Spleen (tissue), 11 donors: ENCODE measurements around the gene TNFRSF18. TPM values are rescaled to one million over a fixed set of nuclear protein-coding genes. Genes with fewer than 3 reads are reported as not detected.

ENCODE experiments used
- DNase-seq: peaks from one replicate; pipeline ENCODE4 v3.0.0-alpha.2; 2020
- H3K27ac ChIP-seq, 8 donors: fragments of 200-600 bp; sonication (generic) in 7 of 8; 1 replicate in 4 of 8; 2 replicates in 4 of 8; pipeline versions ENCODE4 v1.5.0 to v1.8.0; 2016 to 2021; ENCODE audit warnings: inconsistent platforms in 4 of 8, mild to moderate bottlenecking in 4 of 8, moderate library complexity in 1 of 8
- H3K27me3 ChIP-seq, 7 donors: fragments of 200-600 bp; sonication (generic) in 6 of 7; replicated peaks in 1 of 7; 1 replicate in 4 of 7; 2 replicates in 3 of 7; pipeline versions ENCODE4 v1.5.0 to v1.8.0; 2016 to 2021; ENCODE audit warnings: inconsistent platforms in 3 of 7, mild to moderate bottlenecking in 1 of 7
- H3K36me3 ChIP-seq, 6 donors: fragments of 200-600 bp; sonication (generic) in 5 of 6; 1 replicate in 4 of 6; 2 replicates in 2 of 6; pipeline versions ENCODE4 v1.5.0 to v1.8.0; 2016 to 2021; ENCODE audit warnings: inconsistent platforms in 2 of 6
- H3K4me1 ChIP-seq, 6 donors: fragments of 200-600 bp; sonication (generic) in 5 of 6; 1 replicate in 3 of 6; 2 replicates in 3 of 6; pipeline versions ENCODE4 v1.5.0 to v1.8.0; 2016 to 2021; ENCODE audit warnings: inconsistent platforms in 3 of 6
- H3K4me3 ChIP-seq, 8 donors: fragments of 200-600 bp; sonication (generic) in 7 of 8; 1 replicate in 4 of 8; 2 replicates in 4 of 8; pipeline versions ENCODE4 v1.5.0 to v1.8.0; 2016 to 2021; ENCODE audit warnings: inconsistent platforms in 4 of 8, mild to moderate bottlenecking in 4 of 8, moderate library complexity in 2 of 8
- H3K9me3 ChIP-seq, 8 donors: fragments of 200-600 bp; sonication (generic) in 7 of 8; 1 replicate in 4 of 8; 2 replicates in 4 of 8; pipeline versions ENCODE4 v1.5.0 to v1.8.0; 2016 to 2021; ENCODE audit warnings: inconsistent platforms in 4 of 8
- CTCF ChIP-seq, 11 experiments: fragments of 200-600 bp in 7 of 11; fragments of 450-650 bp in 4 of 11; sonication (generic) in 4 of 11; IDR thresholded peaks in 8 of 11; conservative IDR thresholded peaks in 3 of 11; 1 replicate in 7 of 11; 2 replicates in 4 of 11; pipeline versions ENCODE4 v1.4.0 to v1.8.0; 2016 to 2021; ENCODE audit warnings: antibody characterized with exemption in 11 of 11, inconsistent platforms in 4 of 11, mild to moderate bottlenecking in 1 of 11
- POLR2A ChIP-seq, 3 donors: fragments of 450-650 bp; IDR thresholded peaks; one replicate each; pipeline ENCODE4 v1.5.1; 2017; ENCODE audit warnings: antibody characterized with exemption in 3 of 3, mild to moderate bottlenecking in 1 of 3
- POLR2AphosphoS5 ChIP-seq, 3 donors: sonication (generic); formaldehyde crosslinking; IDR thresholded peaks; one replicate each; pipeline ENCODE4 v1.5.1; 2017; ENCODE audit warnings: antibody characterized with exemption in 3 of 3
- WGBS, 5 donors: extraction: QIAGEN DNeasy Blood & Tissue Kit in 3 of 5; methylation state at CpG; one replicate each; pipeline versions ENCODE4 v1.1.5 to v1.1.7; 2013 to 2018; 5-methylcytosine and 5-hydroxymethylcytosine counted together
- intact Hi-C: fragments of 100-400 bp; cut with DNase I; formaldehyde crosslinking; loops from one replicate; pipeline ENCODE4 v1.15.0; 2023; ENCODE audit warnings: low total_unique reads
- polyA plus RNA-seq, 3 donors: library from polyadenylated mRNA; stranded (reverse); fragments of 200-250 nt; gene quantifications; one replicate each; pipeline ENCODE4 v1.2.1, GENCODE V29; 2013
- total RNA-seq, 7 donors: library from RNA; depleted of rRNA in 3 of 7; stranded (reverse); fragments of >200 nt in 3 of 7; fragmentation: NEBNext Ultra II Directional in 4 of 7; extraction: Animal tissue kit (Norgen Biotek cat#: 25700) in 4 of 7; gene quantifications; one replicate each; pipeline versions ENCODE4 v1.1.0 to v1.2.1, GENCODE V29; 2016 to 2021
- donor health status: healthy with polysubstance abuse.
- donor health status: DM: no; HTN: no; CAD: no; lungs with moderate emphysema.
- donor health status: DM: no; HTN: no; CAD: no.
- donor health status: Bipolar disorder and iron deficiency.
- donor health status: healthy.
- donor health status: DM: no; HTN: no; CAD: no.
- donor health status: DM: yes; HTN: yes; CAD: no.

The TNFRSF18 gene
- total and polyA plus RNA-seq, 10 donors, result 5.2 to 16.3 (median 7.6) TPM

GRCh38 chr1:1161078-1161682 lies 45.2 kb downstream of the TNFRSF18 start:
- no peak for DNase-seq
- WGBS, 5 donors, result 89 to 93% (median 92%) methylated on average over 20 to 29 of the region's 29 CpGs
- no peak for TF ChIP-seq CTCF (IDR thresholded peaks at IDR 0.05 in 8 of 11, conservative IDR thresholded peaks at IDR 0.05 in 3 of 11)
- TF ChIP-seq POLR2AphosphoS5 (IDR thresholded peaks at IDR 0.05), result no peak
- no peak for TF ChIP-seq POLR2A (IDR thresholded peaks at IDR 0.05)

GRCh38 chr1:1160281-1160930 lies 46.0 kb downstream of the TNFRSF18 start:
- intact Hi-C loops, result no loop called here
- no peaks in the 10 kb centered on the region for H3K36me3 ChIP-seq
- TF ChIP-seq POLR2AphosphoS5 (IDR thresholded peaks at IDR 0.05), result no peak
- no peak for TF ChIP-seq POLR2A (IDR thresholded peaks at IDR 0.05)
- TF ChIP-seq CTCF (IDR thresholded peaks at IDR 0.05 in 8 of 11, conservative IDR thresholded peaks at IDR 0.05 in 3 of 11), result no peak
- no peak overlapping the region for H3K27ac ChIP-seq
- peaks cover 0 to 40% (median 21%) of the 10 kb centered on the region in 7 donors for H3K27me3 ChIP-seq
- H3K9me3 ChIP-seq, result peaks cover 0 to 2% (median 0%) of the 10 kb centered on the region in 8 donors
- no peak overlapping the region for H3K4me3 ChIP-seq
- peaks cover 6 to 21% (median 14%) of the 10 kb centered on the region in 6 donors for H3K4me1 ChIP-seq
- WGBS, 5 donors, result 76 to 94% (median 88%) methylated on average over 11 to 23 of the region's 23 CpGs
- no peak for DNase-seq

More at GRCh38 chr1:1161078-1161682, 45.2 kb downstream of the TNFRSF18 start:
- Histone ChIP-seq H3K27me3 (peaks cover 0 to 48% (median 25%) of the 10 kb centered on the region in 7 donors), H3K4me1 (peaks cover 6 to 25% (median 14%) of the 10 kb centered on the region in 6 donors), H3K27ac (no peak overlapping the region), H3K9me3 (no peaks in the 10 kb centered on the region), H3K4me3 (no peak overlapping the region), H3K36me3 (no peaks in the 10 kb centered on the region)
- intact Hi-C loops, result no loop called here

GRCh38 chr1:1157914-1158710 lies 48.3 kb downstream of the TNFRSF18 start:
- H3K27ac ChIP-seq, result peak overlapping the region; percentile 92 to 98 (median 95)
- H3K36me3 ChIP-seq, result no peaks in the 10 kb centered on the region
- H3K4me3 ChIP-seq, result peak overlapping the region; percentile 33 to 84 (median 55)
- peaks cover 6 to 21% (median 14%) of the 10 kb centered on the region in 6 donors for H3K4me1 ChIP-seq
- H3K27me3 ChIP-seq, result peaks cover 0 to 20% (median 11%) of the 10 kb centered on the region in 7 donors
- TF ChIP-seq POLR2AphosphoS5 (IDR thresholded peaks at IDR 0.05) (peak in 2 of 3 donors; percentile 21 to 26), CTCF (IDR thresholded peaks at IDR 0.05 in 8 of 11, conservative IDR thresholded peaks at IDR 0.05 in 3 of 11) (no peak)
- intact Hi-C loops, result no loop called here
- WGBS, 5 donors, result 6 to 34% (median 9%) methylated on average over 18 to 46 of the region's 46 CpGs
- peaks cover 0 to 12% (median 2%) of the 10 kb centered on the region in 8 donors for H3K9me3 ChIP-seq
- no peak for DNase-seq
